GM19467 (cell line): ENCODE data around the gene OR52D1.
A peak's percentile ranks its signal among the peaks of the same experiment; 100 is the strongest.

Experiments used
- ATAC-seq: cut with Tn5 transposase; IDR thresholded peaks from one replicate; pipeline ENCODE4 v1.9.1; 2021; ENCODE audit warnings: mild to moderate bottlenecking, moderate library complexity; ENCODE audit not compliant: unreplicated experiment

The OR52D1 gene

GRCh38 chr11:5488385-5488784 is at the start of gene OR52D1:
TSS of gene OR52D1 (plus strand) at chr11:5488685. CDS start at chr11:5488707, 22 bp downstream.
- ATAC-seq, result no peak

- ATAC-seq, result no peak
Measured at GRCh38 chr11:5441414-5441813, 47.1 kb upstream of the OR52D1 start, which contains the start of gene OR51I1. TSS of gene OR51I1 (minus strand) at chr11:5441514. CDS start at chr11:5441514, 0 bp downstream.

GRCh38 chr11:5443835-5444393 is 44.6 kb upstream of the OR52D1 start:
- ATAC-seq, result no peak

GRCh38 chr11:5449023-5449422 is 39.5 kb upstream of the OR52D1 start, which contains the start of gene OR51I2:
TSS of gene OR51I2 (plus strand) at chr11:5449323. CDS start at chr11:5453489, 4,166 bp downstream.
- ATAC-seq, result no peak

- ATAC-seq, result no peak
Measured at GRCh38 chr11:5449432-5449831, 39.1 kb upstream of the OR52D1 start.

- no peak for ATAC-seq
Measured at GRCh38 chr11:5460983-5461621, 27.4 kb upstream of the OR52D1 start.

- ATAC-seq, result no peak
Measured at GRCh38 chr11:5467527-5467926, 21.0 kb upstream of the OR52D1 start.

GRCh38 chr11:5473921-5474320 is 14.6 kb upstream of the OR52D1 start:
- no peak for ATAC-seq

- peak; percentile 88 for ATAC-seq
Measured at GRCh38 chr11:5476186-5476819, 12.2 kb upstream of the OR52D1 start.

GRCh38 chr11:5486003-5486402 is 2.5 kb upstream of the OR52D1 start:
- no peak for ATAC-seq

- no peak for ATAC-seq
Measured at GRCh38 chr11:5486421-5486820, 2.1 kb upstream of the OR52D1 start.

- no peak for ATAC-seq
Measured at GRCh38 chr11:5488798-5489399, 414 bp downstream of the OR52D1 start.

- no peak for ATAC-seq
Measured at GRCh38 chr11:5489576-5490357, 1.3 kb downstream of the OR52D1 start.

GRCh38 chr11:5499671-5500070 is 11.2 kb downstream of the OR52D1 start:
- no peak for ATAC-seq

- ATAC-seq, result no peak
Measured at GRCh38 chr11:5500393-5500801, 11.9 kb downstream of the OR52D1 start.

GRCh38 chr11:5504403-5504921 is 16.0 kb downstream of the OR52D1 start:
- ATAC-seq, result no peak

GRCh38 chr11:5505363-5506048 is 17.0 kb downstream of the OR52D1 start:
- no peak for ATAC-seq

- no peak for ATAC-seq
Measured at GRCh38 chr11:5507177-5507932, 18.9 kb downstream of the OR52D1 start.

GRCh38 chr11:5507933-5508305 is 19.4 kb downstream of the OR52D1 start:
- no peak for ATAC-seq
